GM19463 (cell line): ENCODE results near the gene FTO.

Experiments
- ATAC-seq: cut with Tn5 transposase; IDR thresholded peaks from one replicate; pipeline ENCODE4 v1.9.1; 2021; ENCODE audit warnings: mild to moderate bottlenecking, moderate library complexity; ENCODE audit not compliant: unreplicated experiment

FTO gene

GRCh38 chr16:53892155-53892554, 188.2 kb downstream of the FTO start:
- no peak for ATAC-seq

GRCh38 chr16:53893731-53894435, 189.9 kb downstream of the FTO start:
- no peak for ATAC-seq

GRCh38 chr16:53894686-53895085, 190.7 kb downstream of the FTO start:
- ATAC-seq: no peak

- ATAC-seq: no peak
Observed at GRCh38 chr16:53895433-53895832, 191.5 kb downstream of the FTO start.

- ATAC-seq: no peak
Observed at GRCh38 chr16:53895851-53896250, 191.9 kb downstream of the FTO start.

GRCh38 chr16:53896722-53897121, 192.8 kb downstream of the FTO start:
- no peak for ATAC-seq

GRCh38 chr16:53898993-53899392, 195.0 kb downstream of the FTO start:
- no peak for ATAC-seq

- ATAC-seq: no peak
Observed at GRCh38 chr16:53899431-53899830, 195.5 kb downstream of the FTO start.

GRCh38 chr16:53900667-53901066, 196.7 kb downstream of the FTO start:
- ATAC-seq: no peak

GRCh38 chr16:53901408-53901807, 197.5 kb downstream of the FTO start:
- ATAC-seq: no peak

GRCh38 chr16:53904533-53904932, 200.6 kb downstream of the FTO start:
- ATAC-seq: no peak

GRCh38 chr16:53905028-53905427, 201.1 kb downstream of the FTO start:
- ATAC-seq: no peak

- no peak for ATAC-seq
Observed at GRCh38 chr16:53908731-53909130, 204.8 kb downstream of the FTO start.

- no peak for ATAC-seq
Observed at GRCh38 chr16:53910990-53911389, 207.0 kb downstream of the FTO start.

- ATAC-seq: no peak
Observed at GRCh38 chr16:53911513-53911912, 207.6 kb downstream of the FTO start.

- peak; percentile 75 for ATAC-seq
Observed at GRCh38 chr16:53912155-53912554, 208.2 kb downstream of the FTO start.

- ATAC-seq: no peak
Observed at GRCh38 chr16:53913099-53913870, 209.3 kb downstream of the FTO start.

- no peak for ATAC-seq
Observed at GRCh38 chr16:53913920-53914319, 210.0 kb downstream of the FTO start.

GRCh38 chr16:53914736-53915135, 210.8 kb downstream of the FTO start:
- ATAC-seq: no peak

- no peak for ATAC-seq
Observed at GRCh38 chr16:53915452-53916160, 211.7 kb downstream of the FTO start.

GRCh38 chr16:53920988-53921387, 217.0 kb downstream of the FTO start:
- no peak for ATAC-seq
